Effector memory CD4-positive, alpha-beta T cell (primary cell): ENCODE measurements around the gene MROH8.

Experiments
- DNase-seq, 3 donors: peaks; one replicate each; pipeline ENCODE4 v3.0.0-alpha.2; 2020
- H3K27ac ChIP-seq: 2 replicates; pipeline ENCODE4 v1.7.0; 2013; ENCODE audit warnings: mild to moderate bottlenecking, low read length, moderate library complexity; ENCODE audit not compliant: insufficient read depth, poor library complexity, severe bottlenecking
- H3K27me3 ChIP-seq: replicated peaks from 2 replicates; pipeline ENCODE4 v1.7.0; 2013; ENCODE audit warnings: mild to moderate bottlenecking, low read length; ENCODE audit not compliant: insufficient read depth, control insufficient read depth, poor library complexity, severe bottlenecking
- H3K36me3 ChIP-seq: 2 replicates; pipeline ENCODE4 v1.7.0; 2013; ENCODE audit warnings: mild to moderate bottlenecking, low read length, moderate library complexity; ENCODE audit not compliant: control insufficient read depth, insufficient read depth
- H3K4me1 ChIP-seq: 2 replicates; pipeline ENCODE4 v1.7.0; 2013; ENCODE audit warnings: low read length, mild to moderate bottlenecking; ENCODE audit not compliant: control insufficient read depth, insufficient read depth, poor library complexity, severe bottlenecking
- H3K4me3 ChIP-seq: 2 replicates; pipeline ENCODE4 v1.7.0; 2013; ENCODE audit warnings: low read length, low read depth, mild to moderate bottlenecking; ENCODE audit not compliant: insufficient read depth, poor library complexity, severe bottlenecking
- H3K9me3 ChIP-seq: 2 replicates; pipeline ENCODE4 v1.7.0; 2013; ENCODE audit warnings: mild to moderate bottlenecking, low read length, moderate library complexity; ENCODE audit not compliant: control insufficient read depth

MROH8 gene

DNA sequence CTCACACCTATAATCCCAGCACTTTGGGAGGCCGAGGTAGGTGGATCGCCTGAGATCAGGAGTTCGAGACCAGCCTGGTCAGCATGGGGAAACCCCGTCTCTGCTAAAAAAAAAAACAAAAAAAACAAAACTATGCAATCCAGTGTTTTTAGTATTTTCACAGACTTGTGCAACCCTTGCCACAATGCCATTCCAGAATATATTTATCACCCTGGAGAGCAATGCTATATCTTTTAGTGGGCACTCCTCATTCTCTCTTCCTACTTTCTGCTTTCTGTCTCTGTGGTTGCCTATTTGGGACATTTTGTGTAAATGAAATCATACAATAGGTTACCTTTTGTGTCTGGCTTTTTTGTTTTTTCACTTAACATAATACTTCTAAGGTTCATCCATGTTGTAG, 39.1 kb upstream of the MROH8 start:
- DNase-seq: no peak

DNA sequence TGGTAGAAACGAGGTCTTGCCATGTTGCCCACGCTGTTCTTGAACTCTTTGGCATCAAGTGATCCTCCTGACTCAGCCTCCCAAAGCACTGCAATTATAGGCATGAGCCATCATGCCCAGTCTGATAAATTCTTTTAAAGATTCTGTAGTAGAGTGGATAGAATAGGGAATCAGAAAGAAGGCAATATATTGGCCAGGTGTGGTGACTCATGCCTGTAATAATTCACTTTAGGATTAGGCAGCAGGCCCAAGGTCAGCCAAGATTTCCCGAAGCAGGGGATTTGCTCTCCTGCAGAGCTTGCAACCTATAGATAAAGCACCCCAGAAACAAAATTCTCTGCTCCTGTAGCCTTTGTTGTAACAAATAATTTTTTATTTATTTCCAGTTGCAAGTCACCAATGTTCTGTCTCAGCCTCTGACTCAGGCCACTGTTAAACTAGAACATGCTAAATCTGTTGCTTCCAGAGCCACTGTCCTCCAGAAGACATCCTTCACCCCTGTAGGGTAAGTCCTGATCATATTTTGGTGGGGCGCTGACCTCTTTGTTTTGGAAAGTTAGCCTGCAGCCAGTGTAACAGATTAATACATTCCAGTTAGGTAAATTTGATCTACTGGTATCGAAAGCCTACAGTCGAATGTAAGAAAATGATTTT, 30.4 kb upstream of the MROH8 start:
- no peak overlapping the region for H3K4me3 ChIP-seq
- DNase-seq: no peak
- H3K9me3 ChIP-seq: no peaks in the 10 kb centered on the region
- no peak overlapping the region for H3K27ac ChIP-seq
- no peaks in the 10 kb centered on the region for H3K27me3 ChIP-seq
- H3K4me1 ChIP-seq: no peaks in the 10 kb centered on the region
- peaks cover 77% of the 10 kb centered on the region for H3K36me3 ChIP-seq

More for the DNA sequence above, 39.1 kb upstream of the MROH8 start:
- H3K4me1 ChIP-seq: no peaks in the 10 kb centered on the region
- H3K4me3 ChIP-seq: no peak overlapping the region
- no peaks in the 10 kb centered on the region for H3K27me3 ChIP-seq
- H3K27ac ChIP-seq: no peak overlapping the region
- peaks cover 57% of the 10 kb centered on the region for H3K36me3 ChIP-seq
- H3K9me3 ChIP-seq: no peaks in the 10 kb centered on the region

DNA sequence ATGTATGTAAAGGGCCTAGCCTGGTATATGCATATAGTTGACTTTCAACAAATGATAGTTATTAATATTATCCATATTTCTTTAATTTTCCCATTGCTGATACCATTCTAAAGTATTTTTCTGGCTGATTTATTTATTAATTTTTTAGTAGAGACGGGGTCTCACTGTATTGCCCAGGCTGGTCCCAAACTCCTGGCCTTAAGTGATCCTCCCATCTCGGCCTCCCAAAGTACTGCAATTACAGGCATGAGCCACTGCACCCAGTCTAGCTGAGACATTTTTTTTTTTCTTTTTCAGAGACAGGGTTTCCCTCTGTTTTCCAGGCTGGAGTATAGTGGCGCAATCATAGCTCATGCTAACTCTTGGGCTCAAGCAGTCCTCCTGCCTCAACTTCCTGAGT, 29.8 kb upstream of the MROH8 start:
- Histone ChIP-seq H3K36me3 (peaks cover 78% of the 10 kb centered on the region), H3K4me3 (no peak overlapping the region), H3K27me3 (no peaks in the 10 kb centered on the region)

DNA sequence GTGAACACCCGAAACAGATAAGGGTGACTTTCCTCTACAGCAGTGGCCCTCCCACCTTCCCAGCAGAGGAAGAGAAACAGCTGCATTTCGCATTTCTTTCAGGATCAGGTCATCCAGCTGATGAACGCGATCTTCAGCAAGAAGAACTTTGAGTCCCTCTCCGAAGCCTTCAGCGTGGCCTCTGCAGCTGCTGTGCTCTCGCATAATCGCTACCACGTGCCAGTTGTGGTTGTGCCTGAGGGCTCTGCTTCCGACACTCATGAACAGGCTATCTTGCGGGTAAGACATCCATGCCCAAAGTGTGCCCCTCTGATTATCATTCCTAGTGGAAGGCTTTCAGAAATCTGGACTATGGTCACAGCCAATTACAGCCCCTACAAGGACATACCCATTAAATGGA, 27.8 kb upstream of the MROH8 start:
- DNase-seq: no peak
- Histone ChIP-seq H3K9me3 (no peaks in the 10 kb centered on the region), H3K27ac (no peak overlapping the region), H3K27me3 (no peaks in the 10 kb centered on the region), H3K4me3 (no peak overlapping the region), H3K4me1 (no peaks in the 10 kb centered on the region), H3K36me3 (peaks cover 78% of the 10 kb centered on the region)

More for the DNA sequence above, 29.8 kb upstream of the MROH8 start:
- Histone ChIP-seq H3K27ac (no peak overlapping the region), H3K9me3 (no peaks in the 10 kb centered on the region), H3K4me1 (no peaks in the 10 kb centered on the region)
- DNase-seq: no peak

DNA sequence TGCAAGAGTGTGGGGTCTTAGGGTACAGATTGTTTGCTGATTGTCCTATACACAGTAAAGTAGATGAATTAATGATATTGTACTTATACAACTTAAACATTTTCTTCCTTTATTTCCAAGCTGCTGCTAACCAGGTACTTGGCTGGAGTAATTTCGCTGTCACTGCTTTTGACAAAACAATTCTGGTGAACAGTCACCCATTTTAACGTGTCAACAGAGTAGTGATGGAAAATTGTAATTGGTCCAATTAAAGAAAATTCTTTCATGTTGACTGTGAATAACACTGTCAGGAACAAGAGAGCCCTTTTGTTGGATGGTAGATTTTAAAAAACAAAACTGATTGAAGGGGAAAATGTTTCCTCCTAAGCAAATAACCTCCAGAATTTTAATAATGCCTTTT, 26.4 kb upstream of the MROH8 start:
- no peak for DNase-seq
- peaks cover 85% of the 10 kb centered on the region for H3K36me3 ChIP-seq
- no peaks in the 10 kb centered on the region for H3K27me3 ChIP-seq
- H3K9me3 ChIP-seq: no peaks in the 10 kb centered on the region
- H3K4me1 ChIP-seq: no peaks in the 10 kb centered on the region
- no peak overlapping the region for H3K4me3 ChIP-seq
- H3K27ac ChIP-seq: no peak overlapping the region

DNA sequence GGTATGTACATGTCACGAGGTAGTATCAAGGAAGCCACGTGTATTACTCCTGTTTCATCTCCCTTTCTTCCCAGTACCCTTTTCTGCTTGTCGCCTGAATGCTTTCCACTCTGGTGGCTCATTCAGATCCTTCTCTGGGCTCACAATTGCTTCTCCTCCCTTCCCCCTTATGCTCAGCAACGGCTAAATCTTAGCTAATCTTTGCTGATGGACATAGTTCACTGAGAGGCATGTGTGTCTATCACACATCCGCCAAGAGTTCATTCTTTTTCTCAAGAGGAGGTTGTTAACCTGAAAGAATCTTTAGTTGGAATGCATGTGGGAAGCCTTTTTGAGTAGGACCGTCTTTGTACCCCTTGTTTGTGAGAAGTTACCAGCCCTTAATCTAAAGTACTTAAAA, 25.8 kb upstream of the MROH8 start:
- Histone ChIP-seq H3K4me3 (no peak overlapping the region), H3K4me1 (no peaks in the 10 kb centered on the region), H3K36me3 (peaks cover 88% of the 10 kb centered on the region), H3K27ac (no peak overlapping the region), H3K9me3 (no peaks in the 10 kb centered on the region), H3K27me3 (no peaks in the 10 kb centered on the region)
- DNase-seq: no peak

DNA sequence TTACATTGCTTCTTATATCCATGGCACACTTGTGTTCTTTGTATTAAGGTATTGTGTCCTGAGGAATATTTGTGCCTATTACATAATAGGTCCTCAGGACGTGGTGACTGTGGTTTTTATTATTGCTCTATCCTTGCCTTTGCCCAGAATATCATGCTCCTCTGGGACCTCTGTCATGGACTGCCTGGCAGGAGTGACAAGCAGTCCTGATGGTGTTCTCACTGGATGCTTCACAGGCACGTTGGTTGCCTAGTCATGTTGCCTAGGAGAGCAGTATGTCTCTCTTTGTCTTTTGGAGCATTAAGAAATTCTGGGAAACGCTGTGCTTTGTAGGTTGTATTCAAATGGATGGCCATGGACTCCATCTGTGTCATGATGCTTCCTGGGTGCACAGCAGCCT, 24.7 kb upstream of the MROH8 start:
- no peak for DNase-seq
- Histone ChIP-seq H3K9me3 (no peaks in the 10 kb centered on the region), H3K27me3 (no peaks in the 10 kb centered on the region), H3K36me3 (peaks cover 88% of the 10 kb centered on the region), H3K27ac (no peak overlapping the region), H3K4me1 (no peaks in the 10 kb centered on the region), H3K4me3 (no peak overlapping the region)

DNA sequence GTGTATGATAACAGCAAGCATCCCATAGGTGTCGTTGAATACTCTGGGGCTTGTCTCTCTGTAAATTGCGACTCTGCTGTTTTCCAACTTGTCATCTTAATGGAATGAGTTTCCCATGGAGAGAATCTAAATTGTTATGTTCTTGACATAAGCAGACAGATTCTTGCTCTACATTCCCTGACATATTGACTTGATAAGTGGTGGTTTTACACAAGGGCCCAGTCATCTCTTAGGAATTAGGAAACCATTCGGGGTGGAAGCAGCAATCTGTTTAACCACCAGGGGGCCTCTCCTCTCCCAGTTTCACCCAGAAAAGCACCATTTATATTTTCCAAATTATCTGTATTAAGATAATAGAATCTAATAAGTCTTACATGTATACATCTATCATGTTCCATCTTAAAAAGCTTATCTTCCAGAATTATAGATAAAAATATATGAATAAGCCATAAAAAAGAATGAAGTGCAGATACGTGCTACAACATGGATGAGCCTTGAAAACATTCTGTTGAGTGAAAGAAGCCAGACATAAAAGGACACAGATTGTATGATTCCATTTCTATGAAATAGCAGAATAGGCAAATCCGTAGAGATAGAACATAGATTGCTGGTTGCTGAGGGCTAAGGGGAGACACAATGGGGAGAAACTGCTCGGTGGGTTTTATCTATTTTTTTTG, 23.1 kb upstream of the MROH8 start:
- H3K36me3 ChIP-seq: peaks cover 79% of the 10 kb centered on the region
- H3K9me3 ChIP-seq: no peaks in the 10 kb centered on the region
- H3K27ac ChIP-seq: no peak overlapping the region
- DNase-seq: no peak
- no peaks in the 10 kb centered on the region for H3K27me3 ChIP-seq
- no peak overlapping the region for H3K4me3 ChIP-seq
- no peaks in the 10 kb centered on the region for H3K4me1 ChIP-seq

DNA sequence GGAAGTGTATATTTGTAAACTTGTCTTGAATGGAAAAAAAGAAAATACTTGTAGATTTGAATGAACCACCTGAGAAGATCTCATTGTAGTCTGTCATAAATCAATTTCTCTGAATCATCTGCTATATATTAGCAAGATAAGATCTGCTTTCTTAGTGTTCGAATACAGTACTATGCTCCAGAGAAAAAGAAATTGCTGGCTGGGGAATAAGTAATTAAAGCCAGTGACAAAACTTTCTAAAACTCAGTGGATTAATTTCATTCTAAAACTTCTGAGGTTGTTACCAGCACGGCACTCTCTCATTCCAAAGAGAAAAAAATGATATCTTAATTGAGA, 22.4 kb upstream of the MROH8 start:
- Histone ChIP-seq H3K27me3 (no peaks in the 10 kb centered on the region), H3K9me3 (no peaks in the 10 kb centered on the region), H3K4me3 (no peak overlapping the region), H3K36me3 (peaks cover 76% of the 10 kb centered on the region), H3K27ac (no peak overlapping the region), H3K4me1 (no peaks in the 10 kb centered on the region)
- DNase-seq: no peak

DNA sequence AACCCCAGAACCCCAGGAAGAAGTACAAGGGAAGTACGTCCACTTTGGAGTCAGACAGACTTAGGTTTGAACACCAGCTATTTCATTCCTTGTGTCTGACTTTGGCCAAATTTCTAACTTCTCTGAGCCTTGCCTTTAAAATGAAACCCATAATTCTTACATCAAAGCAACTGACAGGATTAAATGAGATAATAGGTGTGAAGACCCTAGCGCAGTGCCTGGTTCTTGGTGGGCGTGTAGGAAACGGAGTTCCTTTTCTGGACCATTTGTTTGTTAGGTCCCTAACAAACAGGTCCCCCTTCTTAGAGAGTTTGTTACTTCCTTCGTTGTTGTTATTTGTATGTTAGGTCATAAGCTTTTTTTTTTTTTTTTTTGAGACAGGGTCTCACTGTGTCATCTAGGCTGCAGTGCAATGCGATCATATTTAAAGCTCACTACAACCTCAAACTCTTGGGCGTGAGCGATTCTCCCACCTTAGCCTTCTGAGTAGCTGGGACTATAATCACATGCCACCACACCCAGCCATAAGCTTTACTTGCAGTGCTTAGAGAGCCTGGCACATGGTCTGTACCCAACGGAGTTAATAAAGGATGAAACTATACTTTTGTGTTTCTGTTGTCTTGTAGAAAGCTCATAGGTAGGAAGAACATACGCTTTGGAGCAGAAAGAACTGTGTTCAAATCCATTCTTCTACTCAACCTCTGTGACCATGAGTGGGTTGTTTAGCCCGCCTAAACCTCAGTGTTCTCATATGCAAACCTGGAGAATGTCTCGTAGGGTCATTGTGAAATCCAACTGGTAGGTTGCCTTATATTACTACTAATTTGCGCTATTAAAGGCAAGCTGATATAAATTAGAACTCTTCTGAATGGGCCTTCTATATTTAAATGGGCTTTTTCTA, 21.8 kb upstream of the MROH8 start:
- H3K9me3 ChIP-seq: no peaks in the 10 kb centered on the region
- DNase-seq: no peak
- no peaks in the 10 kb centered on the region for H3K4me1 ChIP-seq
- H3K4me3 ChIP-seq: no peak overlapping the region
- H3K36me3 ChIP-seq: peaks cover 73% of the 10 kb centered on the region
- H3K27me3 ChIP-seq: no peaks in the 10 kb centered on the region
- no peak overlapping the region for H3K27ac ChIP-seq
